GM21381 (cell line): Measurements from ENCODE around the gene DIP2C.
"Not testable (repeated sequence)": the region's sequence is repeated elsewhere in the genome, so short reads cannot be mapped to it uniquely, and the experiment has no call there.

Source experiments
- ATAC-seq: cut with Tn5 transposase; IDR thresholded peaks from one replicate; pipeline ENCODE4 v1.9.1; 2021; ENCODE audit warnings: mild to moderate bottlenecking, moderate library complexity; ENCODE audit not compliant: unreplicated experiment

The DIP2C gene

DNA sequence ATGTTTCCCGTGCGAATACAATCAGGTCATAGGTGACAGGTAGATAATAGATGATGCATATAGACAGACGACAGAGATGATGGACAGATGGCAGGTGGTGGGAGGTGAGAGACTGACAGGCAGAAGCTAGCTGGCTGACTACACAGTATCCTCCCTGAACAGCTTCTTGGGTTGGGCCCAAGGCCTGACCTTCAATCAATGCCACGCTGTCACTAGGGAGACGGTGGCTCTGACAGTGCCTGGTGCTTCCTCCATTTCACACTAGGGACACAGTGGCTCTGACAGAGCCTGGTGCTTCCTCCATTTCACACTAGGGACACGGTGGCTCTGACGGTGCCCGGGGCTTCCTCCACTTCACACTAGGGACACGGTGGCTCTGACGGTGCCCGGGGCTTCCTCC is 200.1 kb downstream of the DIP2C start:
- ATAC-seq = no peak

DNA sequence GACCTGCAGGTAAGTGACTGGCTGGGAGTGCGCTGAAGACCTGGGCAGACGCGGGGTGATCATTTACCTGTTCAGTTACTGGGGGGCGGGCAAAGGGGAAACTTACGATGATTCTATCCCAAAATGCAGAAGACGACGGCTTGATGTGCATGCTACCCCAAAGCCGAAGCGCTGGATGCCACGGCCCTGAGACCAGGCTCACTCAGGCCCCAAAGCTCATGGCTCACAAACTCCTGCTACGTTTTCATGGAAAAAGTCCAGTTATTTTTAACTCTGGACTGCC is 200.6 kb downstream of the DIP2C start:
- no peak for ATAC-seq

- ATAC-seq = no peak
Observed at GRCh38 chr10:488081-488932, 201.2 kb downstream of the DIP2C start.

DNA sequence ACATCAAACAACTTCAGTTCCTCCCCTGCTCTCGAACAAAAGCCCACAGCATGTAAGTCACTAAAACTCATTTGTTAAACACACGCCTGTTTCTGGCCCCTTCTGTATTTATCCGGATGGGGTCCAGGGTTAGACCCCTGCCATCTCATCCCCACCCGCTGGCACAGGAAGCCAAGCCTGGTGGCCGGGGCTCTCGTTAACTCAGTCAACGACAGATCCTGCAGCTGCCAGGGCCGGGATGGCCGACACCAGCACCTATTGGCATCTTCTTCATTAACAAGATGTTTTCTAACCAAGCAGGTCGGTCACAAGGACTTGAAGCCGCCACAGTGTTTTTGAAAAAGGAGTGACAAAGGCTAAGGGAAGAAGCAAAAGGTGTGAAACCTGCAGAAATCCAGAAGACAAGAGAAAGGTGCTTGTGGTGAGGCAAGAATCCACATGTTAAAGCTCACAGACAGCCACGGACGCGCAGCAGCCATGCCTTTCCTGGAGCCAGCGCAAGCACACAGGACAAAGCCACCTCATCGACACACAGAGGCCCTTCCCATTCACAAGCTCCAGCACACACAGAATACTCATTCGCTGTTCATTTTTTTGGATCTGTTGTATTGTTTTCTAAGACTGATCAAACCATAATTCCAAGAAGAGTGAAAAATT is 202.7 kb downstream of the DIP2C start:
- no peak for ATAC-seq

DNA sequence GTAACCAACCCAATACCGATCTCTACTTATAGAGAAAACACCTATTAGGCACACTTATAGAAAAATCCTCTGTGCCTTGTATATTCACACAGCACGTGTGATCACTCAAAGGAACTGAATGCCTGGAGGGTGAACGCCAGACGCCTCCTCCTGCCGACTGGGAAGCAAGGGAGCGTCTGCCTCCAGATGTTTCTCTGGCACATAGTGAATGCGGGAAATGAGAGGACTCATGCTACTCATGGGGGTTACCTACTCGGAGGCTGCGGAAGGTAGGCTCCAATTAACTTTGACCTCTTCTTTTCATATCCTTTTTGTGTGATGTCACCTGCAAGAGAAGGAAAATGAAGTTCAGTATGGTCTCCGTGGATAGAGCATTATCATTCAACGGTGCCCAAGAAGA is 203.3 kb downstream of the DIP2C start:
- ATAC-seq = no peak

DNA sequence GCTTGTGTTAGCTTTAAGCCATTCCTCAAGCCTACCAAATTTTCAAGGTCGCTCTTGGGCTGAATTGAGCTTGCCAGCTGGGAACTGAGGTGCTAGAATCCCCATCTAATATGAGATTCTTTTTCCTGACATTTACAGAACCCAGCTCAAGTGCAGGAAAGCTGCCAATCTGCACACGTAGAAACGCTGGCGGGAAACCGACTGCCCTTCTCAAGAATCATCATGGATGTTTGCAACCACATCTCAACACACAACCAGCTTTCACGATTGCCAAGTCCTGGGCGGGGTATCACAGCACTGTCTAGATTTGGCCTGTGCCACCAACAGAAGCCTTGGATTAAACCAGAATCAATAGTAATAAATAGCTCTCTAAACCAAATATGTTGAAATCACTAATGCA is 203.7 kb downstream of the DIP2C start:
- ATAC-seq = no peak

GRCh38 chr10:484925-485661 is 204.4 kb downstream of the DIP2C start:
- ATAC-seq = peak; percentile 73

- ATAC-seq = peak; percentile 58
Observed at GRCh38 chr10:484441-484924, 205.0 kb downstream of the DIP2C start.

DNA sequence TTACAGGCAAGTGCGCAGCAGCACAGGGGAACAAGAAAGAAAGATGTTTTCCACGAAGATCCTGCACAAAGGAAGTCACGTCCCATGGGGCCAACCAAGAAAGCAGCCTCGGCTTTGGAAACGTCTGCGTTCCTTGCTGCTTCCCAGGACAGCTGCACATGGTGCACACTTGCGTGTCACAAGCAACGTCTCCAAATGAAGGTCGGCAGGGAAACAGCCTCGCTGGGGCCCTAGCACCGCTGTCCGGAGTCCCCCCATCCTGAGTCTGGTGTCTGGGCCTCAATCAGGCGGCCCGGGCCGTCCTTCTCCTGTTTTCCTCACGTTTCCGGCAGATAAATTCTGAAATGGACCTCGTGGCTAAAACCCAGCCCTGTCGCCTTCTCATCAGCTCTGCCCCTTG is 206.2 kb downstream of the DIP2C start:
- ATAC-seq = no peak

- ATAC-seq = no peak
Observed at GRCh38 chr10:482848-483247, 206.6 kb downstream of the DIP2C start.

GRCh38 chr10:482051-482501 is 207.4 kb downstream of the DIP2C start:
- ATAC-seq = no peak

DNA sequence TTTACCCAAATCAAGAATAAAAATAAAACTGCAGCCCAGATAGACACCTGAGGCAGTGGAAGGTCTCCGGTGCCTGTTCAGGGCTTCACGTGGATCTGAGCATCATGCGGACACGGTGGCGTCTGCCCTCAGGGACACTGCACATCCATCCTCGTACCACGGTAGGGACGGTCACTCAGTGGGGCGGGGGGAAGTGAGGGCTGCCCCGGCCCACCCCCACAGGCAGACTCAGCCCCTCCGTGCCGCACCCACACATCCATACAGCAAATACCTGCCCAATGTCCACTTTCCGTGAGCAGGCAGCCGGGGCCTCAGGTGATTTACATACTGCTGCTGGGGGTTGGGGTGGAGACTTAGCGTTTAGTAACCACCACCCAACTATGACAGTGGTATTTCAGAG is 207.8 kb downstream of the DIP2C start:
- ATAC-seq = no peak

DNA sequence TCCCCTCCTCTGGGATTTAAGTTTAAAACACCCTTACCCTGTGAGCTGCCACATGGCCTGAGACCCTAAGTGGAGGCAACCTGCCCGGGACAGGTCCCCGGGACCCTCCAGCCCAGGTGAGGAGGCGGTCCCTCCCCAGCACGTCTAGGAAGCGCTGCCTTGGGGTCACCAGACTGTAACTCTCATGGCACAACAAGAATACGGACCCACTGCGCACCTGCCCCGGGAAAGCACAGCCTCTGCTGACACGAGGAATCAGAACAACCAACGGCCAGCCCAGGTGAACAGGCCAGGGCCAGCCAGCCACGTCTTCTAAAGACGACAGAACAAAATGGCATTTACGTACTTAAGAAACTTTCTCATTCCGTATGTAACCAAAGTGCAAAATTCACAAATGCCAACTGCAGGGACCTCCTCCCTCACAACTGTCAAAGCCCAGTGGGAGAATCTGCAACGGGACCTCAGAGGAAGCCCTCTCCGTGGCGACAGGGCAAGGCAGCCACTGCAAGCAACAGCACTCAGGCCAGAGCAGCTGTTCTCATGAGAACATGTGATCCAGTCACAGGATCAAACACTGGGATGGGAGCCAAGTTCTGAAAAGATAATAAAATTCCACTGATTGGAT is 208.4 kb downstream of the DIP2C start:
- ATAC-seq = no peak

- no peak for ATAC-seq
Observed at GRCh38 chr10:480498-480927, 209.0 kb downstream of the DIP2C start.

DNA sequence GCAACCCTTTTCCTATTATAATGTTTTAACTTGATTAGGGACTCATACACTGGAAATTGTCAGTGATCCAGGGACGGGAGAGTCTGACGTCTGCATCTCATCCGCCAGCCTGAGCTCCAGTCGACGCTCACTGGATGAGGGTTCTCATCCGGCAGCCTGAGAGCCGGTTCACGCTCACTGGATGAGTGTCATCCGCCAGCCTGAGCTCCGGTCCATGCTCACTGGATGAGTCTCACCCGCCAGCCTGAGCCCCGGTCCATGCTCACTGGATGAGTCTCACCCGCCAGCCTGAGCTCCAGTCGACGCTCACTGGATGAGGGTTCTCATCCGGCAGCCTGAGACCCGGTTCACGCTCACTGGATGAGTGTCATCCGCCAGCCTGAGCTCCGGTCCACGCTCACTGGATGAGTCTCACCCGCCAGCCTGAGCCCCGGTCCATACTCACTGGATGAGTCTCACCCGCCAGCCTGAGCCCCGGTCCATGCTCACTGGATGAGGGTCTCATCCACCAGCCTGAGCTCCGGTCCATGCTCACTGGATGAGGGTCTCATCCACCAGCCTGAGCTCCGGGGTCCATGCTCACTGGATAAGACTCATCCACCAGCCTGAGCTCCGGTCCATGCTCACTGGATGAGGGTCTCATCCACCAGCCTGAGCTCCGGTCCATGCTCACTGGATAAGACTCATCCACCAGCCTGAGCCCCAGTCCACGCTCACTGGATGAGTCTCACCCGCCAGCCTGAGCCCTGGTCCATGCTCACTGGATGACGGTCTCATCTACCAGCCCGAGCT is 209.6 kb downstream of the DIP2C start:
- ATAC-seq = not testable (repeated sequence)

DNA sequence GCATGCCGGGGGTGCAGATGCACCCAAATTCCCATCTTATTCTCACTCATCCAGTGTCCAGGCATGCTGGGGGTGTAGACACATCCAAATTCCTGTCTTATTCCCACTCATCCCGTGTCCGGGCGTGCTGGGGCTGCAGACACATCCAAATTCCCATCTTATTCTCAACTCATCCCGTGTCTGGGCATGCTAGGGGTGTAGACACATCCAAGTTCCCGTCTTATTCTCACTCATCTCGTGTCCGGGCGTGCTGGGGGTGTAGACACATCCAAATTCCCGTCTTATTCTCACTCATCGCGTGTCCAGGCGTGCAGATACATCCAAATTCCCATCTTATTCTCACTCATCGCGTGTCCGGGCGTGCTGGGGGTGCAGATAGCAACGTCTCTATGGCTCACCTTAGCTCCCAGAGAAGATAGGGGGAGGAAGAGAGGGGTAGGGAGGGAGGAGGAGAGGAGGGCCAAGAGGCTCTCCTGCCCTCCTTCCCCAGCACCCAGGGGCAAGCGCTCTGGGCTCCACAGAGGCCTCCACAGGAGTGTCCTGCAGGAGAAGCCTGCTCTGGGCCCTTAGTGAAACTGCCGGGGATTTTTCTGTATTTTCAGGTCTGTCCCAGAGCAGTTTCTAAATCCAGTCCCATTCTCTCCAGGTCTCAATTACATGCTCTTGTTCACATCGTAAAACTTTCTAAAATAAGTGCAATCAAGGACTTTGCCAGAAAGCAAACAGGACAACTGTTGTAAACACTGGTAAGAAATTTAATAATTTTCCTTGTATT is 210.8 kb downstream of the DIP2C start:
- no peak for ATAC-seq

GRCh38 chr10:477620-478019 is 211.8 kb downstream of the DIP2C start:
- no peak for ATAC-seq

DNA sequence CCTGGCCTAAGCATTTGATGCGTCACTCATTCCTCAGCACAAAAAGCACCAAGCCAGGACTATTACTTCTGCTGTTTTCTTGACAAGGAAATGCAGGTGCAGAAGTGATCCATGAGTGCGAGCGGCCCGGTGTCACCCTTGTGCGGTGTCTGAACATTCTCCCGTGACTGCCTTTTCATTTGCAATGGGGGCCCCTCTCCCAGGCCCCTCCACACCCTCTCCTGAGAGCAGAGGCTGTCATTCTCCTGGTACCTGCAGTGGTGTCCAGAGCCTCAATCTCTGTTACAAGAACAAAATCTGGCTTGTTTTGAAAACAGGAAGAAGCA is 213.1 kb downstream of the DIP2C start:
- ATAC-seq = no peak

GRCh38 chr10:475709-476454 is 213.6 kb downstream of the DIP2C start:
- ATAC-seq = no peak
